ENCODE measurements around the gene SLC27A2.

SLC27A2 gene

GRCh38 chr15:50190723-50191122, 8.7 kb downstream of the SLC27A2 start:
- no peak for DNase-seq (ENCODE audit: low read depth)

- DNase-seq (ENCODE audit: low read depth): no peak
Measured at GRCh38 chr15:50192164-50192563, 10.2 kb downstream of the SLC27A2 start.

- no peak for DNase-seq (ENCODE audit: low read depth)
Measured at GRCh38 chr15:50192926-50193620, 11.1 kb downstream of the SLC27A2 start.

- DNase-seq (ENCODE audit: low read depth): no peak
Measured at GRCh38 chr15:50202003-50202402, 20.0 kb downstream of the SLC27A2 start.

GRCh38 chr15:50206020-50206419, 24.0 kb downstream of the SLC27A2 start:
- no peak for DNase-seq (ENCODE audit: low read depth)

- DNase-seq (ENCODE audit: low read depth): no peak
Measured at GRCh38 chr15:50209809-50210208, 27.8 kb downstream of the SLC27A2 start.

GRCh38 chr15:50210462-50211157, 28.6 kb downstream of the SLC27A2 start:
- DNase-seq (ENCODE audit: low read depth): no peak

GRCh38 chr15:50218291-50218690, 36.3 kb downstream of the SLC27A2 start:
- no peak for DNase-seq (ENCODE audit: low read depth)

GRCh38 chr15:50218691-50219090, 36.7 kb downstream of the SLC27A2 start:
- no peak for DNase-seq (ENCODE audit: low read depth)

- DNase-seq (ENCODE audit: low read depth): no peak
Measured at GRCh38 chr15:50219820-50220219, 37.8 kb downstream of the SLC27A2 start.

GRCh38 chr15:50222181-50222580, 40.2 kb downstream of the SLC27A2 start:
- DNase-seq (ENCODE audit: low read depth): no peak

GRCh38 chr15:50224606-50225005, 42.6 kb downstream of the SLC27A2 start:
- no peak for DNase-seq (ENCODE audit: low read depth)

GRCh38 chr15:50225057-50225456, 43.1 kb downstream of the SLC27A2 start:
- no peak for DNase-seq (ENCODE audit: low read depth)

- no peak for DNase-seq (ENCODE audit: low read depth)
Measured at GRCh38 chr15:50225938-50226337, 43.9 kb downstream of the SLC27A2 start.

- no peak for DNase-seq (ENCODE audit: low read depth)
Measured at GRCh38 chr15:50227076-50227475, 45.1 kb downstream of the SLC27A2 start.

GRCh38 chr15:50228866-50229265, 46.9 kb downstream of the SLC27A2 start:
- DNase-seq (ENCODE audit: low read depth): no peak

- DNase-seq (ENCODE audit: low read depth): no peak
Measured at GRCh38 chr15:50229336-50229735, 47.3 kb downstream of the SLC27A2 start.

- no peak for DNase-seq (ENCODE audit: low read depth)
Measured at GRCh38 chr15:50231761-50232160, 49.8 kb downstream of the SLC27A2 start.

GRCh38 chr15:50232791-50233190, 50.8 kb downstream of the SLC27A2 start:
- no peak for DNase-seq (ENCODE audit: low read depth)

- DNase-seq (ENCODE audit: low read depth): no peak
Measured at GRCh38 chr15:50233192-50233736, 51.3 kb downstream of the SLC27A2 start.

- DNase-seq (ENCODE audit: low read depth): no peak
Measured at GRCh38 chr15:50234764-50235163, 52.8 kb downstream of the SLC27A2 start.

- DNase-seq (ENCODE audit: low read depth): no peak
Measured at GRCh38 chr15:50235794-50236193, 53.8 kb downstream of the SLC27A2 start.

GRCh38 chr15:50236433-50236832, 54.4 kb downstream of the SLC27A2 start:
- DNase-seq (ENCODE audit: low read depth): no peak
